ENCODE data around the gene BTRC.
A peak's percentile ranks its signal among the peaks of the same experiment; 100 is the strongest.

BTRC gene

DNA sequence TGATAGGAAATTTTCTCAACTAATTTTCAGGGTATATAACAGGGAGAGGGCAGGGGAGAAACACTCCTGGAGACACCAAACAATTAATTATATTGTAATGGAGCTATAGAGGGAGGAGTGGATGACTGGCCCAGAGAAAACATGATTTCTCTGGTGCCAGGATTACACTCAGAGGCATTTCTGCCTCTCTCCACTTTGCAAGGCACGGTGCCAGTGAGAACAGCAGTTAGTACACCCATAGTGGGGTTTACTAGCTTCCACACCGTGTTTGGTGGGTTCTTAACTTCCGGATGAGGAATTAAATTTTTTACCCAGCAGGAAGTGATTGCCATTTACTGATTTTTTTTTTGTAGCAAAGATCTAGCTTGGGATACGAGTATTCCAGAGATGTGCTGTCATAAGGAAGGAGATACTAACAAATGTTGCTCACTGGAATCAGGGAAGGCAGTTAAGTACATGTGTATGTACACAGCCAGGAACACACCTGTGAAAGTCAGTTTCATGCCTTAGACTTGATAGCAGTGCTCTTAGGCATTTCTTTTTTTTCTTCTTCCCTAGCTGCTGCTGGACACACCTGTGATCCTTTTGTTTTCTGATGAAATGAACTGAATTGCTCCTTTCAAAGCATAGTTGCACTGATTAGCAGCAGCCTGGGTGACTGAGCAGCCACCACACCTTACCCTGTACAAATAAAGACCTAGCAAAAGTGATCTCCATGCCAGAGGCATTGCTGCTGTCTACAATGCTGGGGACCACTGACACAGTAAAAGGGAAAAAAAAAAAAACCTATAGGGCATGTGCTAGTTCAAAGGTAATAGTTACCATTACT is 176.0 kb downstream of the BTRC start:
- H3K27me3 Mint-ChIP-seq (ENCODE audit: low read depth, poor library complexity), result peaks cover 3% of the 10 kb centered on the region
- H3K9me3 Mint-ChIP-seq, result no peaks in the 10 kb centered on the region
- peaks cover 13% of the 10 kb centered on the region for H3K36me3 Mint-ChIP-seq (ENCODE audit: low read depth)
- no peak for DNase-seq
- H3K4me3 Mint-ChIP-seq, result no peak overlapping the region
- TF ChIP-seq, protein P1, sequence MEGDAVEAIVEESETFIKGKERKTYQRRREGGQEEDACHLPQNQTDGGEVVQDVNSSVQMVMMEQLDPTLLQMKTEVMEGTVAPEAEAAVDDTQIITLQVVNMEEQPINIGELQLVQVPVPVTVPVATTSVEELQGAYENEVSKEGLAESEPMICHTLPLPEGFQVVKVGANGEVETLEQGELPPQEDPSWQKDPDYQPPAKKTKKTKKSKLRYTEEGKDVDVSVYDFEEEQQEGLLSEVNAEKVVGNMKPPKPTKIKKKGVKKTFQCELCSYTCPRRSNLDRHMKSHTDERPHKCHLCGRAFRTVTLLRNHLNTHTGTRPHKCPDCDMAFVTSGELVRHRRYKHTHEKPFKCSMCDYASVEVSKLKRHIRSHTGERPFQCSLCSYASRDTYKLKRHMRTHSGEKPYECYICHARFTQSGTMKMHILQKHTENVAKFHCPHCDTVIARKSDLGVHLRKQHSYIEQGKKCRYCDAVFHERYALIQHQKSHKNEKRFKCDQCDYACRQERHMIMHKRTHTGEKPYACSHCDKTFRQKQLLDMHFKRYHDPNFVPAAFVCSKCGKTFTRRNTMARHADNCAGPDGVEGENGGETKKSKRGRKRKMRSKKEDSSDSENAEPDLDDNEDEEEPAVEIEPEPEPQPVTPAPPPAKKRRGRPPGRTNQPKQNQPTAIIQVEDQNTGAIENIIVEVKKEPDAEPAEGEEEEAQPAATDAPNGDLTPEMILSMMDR (IDR thresholded peaks at IDR 0.05), result no peak
- H3K4me1 Mint-ChIP-seq, result no peaks in the 10 kb centered on the region
- no peak overlapping the region for H3K27ac Mint-ChIP-seq

DNA sequence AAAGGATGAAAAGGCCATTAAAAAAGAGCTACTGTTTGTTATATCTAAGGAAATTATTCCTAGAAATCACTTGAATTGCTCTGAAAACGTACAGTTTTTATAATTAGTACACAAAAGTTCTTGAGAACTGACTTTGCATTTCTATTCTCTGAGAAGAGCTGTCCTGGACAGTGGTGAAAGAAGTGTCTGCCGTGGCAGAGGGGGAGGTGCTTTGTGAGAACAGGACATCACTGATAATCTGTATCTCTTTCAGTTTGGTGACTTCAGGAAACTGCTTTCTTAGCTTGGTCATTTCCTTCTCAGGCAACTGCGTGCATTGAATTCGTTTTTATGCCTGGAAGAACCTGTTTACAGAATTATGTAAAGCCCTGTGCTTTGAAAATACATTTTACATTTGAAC is 182.0 kb downstream of the BTRC start:
- TF ChIP-seq, protein P1 (IDR thresholded peaks at IDR 0.05), result no peak
- peaks cover 3% of the 10 kb centered on the region for H3K27me3 Mint-ChIP-seq (ENCODE audit: low read depth, poor library complexity)
- peaks cover 26% of the 10 kb centered on the region for H3K36me3 Mint-ChIP-seq (ENCODE audit: low read depth)
- DNase-seq, result no peak
- H3K4me1 Mint-ChIP-seq, result no peaks in the 10 kb centered on the region
- H3K4me3 Mint-ChIP-seq, result no peak overlapping the region
- no peak overlapping the region for H3K27ac Mint-ChIP-seq
- no peaks in the 10 kb centered on the region for H3K9me3 Mint-ChIP-seq

DNA sequence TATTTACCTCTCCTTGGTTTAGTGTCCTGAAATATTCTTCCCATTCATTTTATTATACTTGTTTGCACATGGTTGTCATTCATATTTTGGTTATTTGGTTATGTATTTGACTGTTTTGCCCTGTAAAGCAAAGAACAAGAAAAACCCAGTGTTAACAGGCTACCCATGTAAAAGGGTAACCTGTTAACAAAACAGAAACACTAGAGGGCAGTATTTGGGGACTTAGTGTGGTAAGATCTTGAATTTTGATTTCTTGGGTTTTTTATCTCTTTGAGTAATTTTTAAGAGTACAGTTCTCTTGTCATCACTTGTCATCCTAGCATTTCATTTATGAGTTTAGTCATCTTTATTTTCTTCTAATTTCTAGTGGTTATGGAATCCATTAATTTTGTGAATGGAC is 182.8 kb downstream of the BTRC start:
- no peak for DNase-seq

DNA sequence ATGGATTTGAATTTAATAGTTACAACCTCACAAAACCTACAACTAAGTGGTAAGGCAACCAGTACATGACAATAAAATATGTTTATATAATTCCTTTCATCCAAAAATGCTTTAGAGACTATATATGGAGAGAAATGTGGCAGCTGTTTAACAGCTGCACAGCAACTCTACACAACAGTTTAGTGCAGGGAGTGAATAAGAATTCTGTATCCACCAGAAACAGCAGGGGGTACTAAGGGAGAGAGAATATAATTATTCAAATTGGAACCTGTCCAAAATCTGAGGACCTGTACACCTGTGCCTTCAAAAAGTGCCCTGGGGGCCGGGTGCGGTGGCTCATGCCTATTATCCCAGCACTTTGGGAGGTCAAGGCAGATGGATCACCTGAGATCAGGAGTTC is 184.5 kb downstream of the BTRC start:
- Mint-ChIP-seq H3K27me3 (ENCODE audit: low read depth, poor library complexity) (no peaks in the 10 kb centered on the region), H3K4me3 (no peak overlapping the region), H3K27ac (no peak overlapping the region), H3K4me1 (no peaks in the 10 kb centered on the region), H3K36me3 (ENCODE audit: low read depth) (peaks cover 22% of the 10 kb centered on the region), H3K9me3 (no peaks in the 10 kb centered on the region)
- TF ChIP-seq, protein P1 (IDR thresholded peaks at IDR 0.05), result no peak
- no peak for DNase-seq

More for the DNA sequence above, 182.8 kb downstream of the BTRC start:
- no peaks in the 10 kb centered on the region for H3K9me3 Mint-ChIP-seq
- no peak overlapping the region for H3K4me3 Mint-ChIP-seq
- H3K27me3 Mint-ChIP-seq (ENCODE audit: low read depth, poor library complexity), result peaks cover 3% of the 10 kb centered on the region
- no peaks in the 10 kb centered on the region for H3K4me1 Mint-ChIP-seq
- peaks cover 26% of the 10 kb centered on the region for H3K36me3 Mint-ChIP-seq (ENCODE audit: low read depth)
- TF ChIP-seq, protein P1 (IDR thresholded peaks at IDR 0.05), result peak; percentile 64
- H3K27ac Mint-ChIP-seq, result no peak overlapping the region

DNA sequence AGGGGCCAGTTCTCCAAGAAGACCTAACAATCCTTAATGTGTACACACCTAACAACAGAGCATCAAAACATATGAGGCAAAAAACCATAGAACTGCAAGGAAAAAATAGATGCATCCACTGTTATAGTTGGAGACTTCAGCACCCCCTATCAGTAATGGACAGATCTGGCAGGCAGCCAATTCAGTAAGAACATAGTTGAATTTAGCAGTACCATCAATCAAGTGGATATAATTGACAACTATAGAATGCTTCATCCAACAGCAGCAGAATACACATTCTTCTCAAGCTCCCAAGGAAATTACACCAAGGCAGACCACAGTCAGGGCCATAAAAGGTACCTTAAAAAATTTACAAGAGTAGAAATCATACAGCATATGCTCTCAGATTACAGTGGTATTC is 191.9 kb downstream of the BTRC start:
- no peak overlapping the region for H3K4me3 Mint-ChIP-seq
- no peaks in the 10 kb centered on the region for H3K4me1 Mint-ChIP-seq
- peaks cover 45% of the 10 kb centered on the region for H3K36me3 Mint-ChIP-seq (ENCODE audit: low read depth)
- DNase-seq, result no peak
- TF ChIP-seq, protein P1 (IDR thresholded peaks at IDR 0.05), result no peak
- H3K27ac Mint-ChIP-seq, result no peak overlapping the region
- H3K9me3 Mint-ChIP-seq, result no peaks in the 10 kb centered on the region
- H3K27me3 Mint-ChIP-seq (ENCODE audit: low read depth, poor library complexity), result no peaks in the 10 kb centered on the region

DNA sequence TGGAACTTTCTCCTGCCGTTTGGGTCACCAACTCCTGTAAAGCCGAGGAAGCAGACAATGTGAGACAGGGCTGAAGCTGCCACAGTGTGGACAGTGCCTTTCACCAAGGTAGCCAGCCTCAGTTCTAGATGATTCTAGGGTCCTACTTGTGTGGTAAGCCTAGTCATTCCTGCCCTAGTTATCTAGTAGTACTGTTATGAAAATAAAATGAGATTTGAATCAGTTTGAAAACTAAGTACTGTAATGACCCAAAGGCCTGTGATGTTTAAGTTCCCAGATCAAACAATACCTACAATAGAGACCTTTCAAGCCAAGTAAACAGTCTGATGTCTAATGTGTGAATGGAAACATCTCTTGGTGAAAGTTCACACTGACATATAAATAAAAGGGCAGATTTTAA is 197.0 kb downstream of the BTRC start:
- Mint-ChIP-seq H3K27ac (no peak overlapping the region), H3K4me1 (no peaks in the 10 kb centered on the region), H3K9me3 (no peaks in the 10 kb centered on the region), H3K27me3 (ENCODE audit: low read depth, poor library complexity) (peaks cover 3% of the 10 kb centered on the region), H3K36me3 (ENCODE audit: low read depth) (peaks cover 71% of the 10 kb centered on the region), H3K4me3 (no peak overlapping the region)
- DNase-seq, result no peak
- TF ChIP-seq, protein P1 (IDR thresholded peaks at IDR 0.05), result no peak
